Gastrocnemius medialis (tissue), 4 donors: ENCODE measurements around the gene TRAPPC5.

Experiments
- POLR2A ChIP-seq, 2 donors: fragments of 450-650 bp; IDR thresholded peaks; one replicate each; pipeline ENCODE4 v1.6.1; 2017; ENCODE audit warnings: antibody characterized with exemption in 2 of 2, mild to moderate bottlenecking in 2 of 2, moderate library complexity in 2 of 2
- TF ChIP-seq, protein P1 (sequence below), 5 experiments: fragments of 450-650 bp in 3 of 5; fragments of 200-600 bp in 2 of 5; sonication (generic) in 2 of 5; IDR thresholded peaks in 4 of 5; conservative IDR thresholded peaks in 1 of 5; 1 replicate in 4 of 5; 2 replicates in 1 of 5; pipeline ENCODE4 v1.5.1; 2016 to 2019; ENCODE audit warnings: antibody characterized with exemption in 5 of 5, mild to moderate bottlenecking in 3 of 5, moderate library complexity in 3 of 5

DNA sequence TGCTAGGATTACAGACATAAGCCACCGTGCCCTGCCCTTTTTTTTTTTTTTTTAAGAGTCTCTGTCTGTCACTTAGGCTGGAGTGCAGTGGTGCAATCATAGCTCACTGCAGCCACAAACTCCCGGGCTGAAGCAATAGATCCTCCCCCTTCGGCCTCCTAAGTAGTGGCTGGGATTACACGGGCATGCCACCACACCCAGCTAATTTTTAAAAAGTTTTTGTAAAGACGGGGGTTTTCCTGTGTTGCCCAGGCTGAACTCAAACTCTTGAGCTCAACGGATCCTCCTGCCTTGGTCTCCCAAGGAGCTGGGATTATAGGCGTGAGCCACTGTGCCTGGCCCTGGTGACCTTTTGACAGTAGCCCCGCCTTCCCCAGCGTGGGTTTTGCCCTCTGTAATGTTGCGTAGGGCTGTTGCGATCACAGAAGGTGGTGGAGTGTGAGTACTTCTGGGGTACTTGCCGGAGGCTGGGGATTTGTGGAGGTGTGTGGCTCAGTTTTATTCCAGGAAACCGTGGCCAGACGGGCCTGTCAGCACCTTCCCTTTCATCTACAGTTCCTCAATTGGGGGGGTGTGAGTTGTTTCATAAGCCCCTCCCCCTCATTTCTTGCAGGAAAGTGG is 23.4 kb upstream of the TRAPPC5 start:
- TF ChIP-seq, protein P1, sequence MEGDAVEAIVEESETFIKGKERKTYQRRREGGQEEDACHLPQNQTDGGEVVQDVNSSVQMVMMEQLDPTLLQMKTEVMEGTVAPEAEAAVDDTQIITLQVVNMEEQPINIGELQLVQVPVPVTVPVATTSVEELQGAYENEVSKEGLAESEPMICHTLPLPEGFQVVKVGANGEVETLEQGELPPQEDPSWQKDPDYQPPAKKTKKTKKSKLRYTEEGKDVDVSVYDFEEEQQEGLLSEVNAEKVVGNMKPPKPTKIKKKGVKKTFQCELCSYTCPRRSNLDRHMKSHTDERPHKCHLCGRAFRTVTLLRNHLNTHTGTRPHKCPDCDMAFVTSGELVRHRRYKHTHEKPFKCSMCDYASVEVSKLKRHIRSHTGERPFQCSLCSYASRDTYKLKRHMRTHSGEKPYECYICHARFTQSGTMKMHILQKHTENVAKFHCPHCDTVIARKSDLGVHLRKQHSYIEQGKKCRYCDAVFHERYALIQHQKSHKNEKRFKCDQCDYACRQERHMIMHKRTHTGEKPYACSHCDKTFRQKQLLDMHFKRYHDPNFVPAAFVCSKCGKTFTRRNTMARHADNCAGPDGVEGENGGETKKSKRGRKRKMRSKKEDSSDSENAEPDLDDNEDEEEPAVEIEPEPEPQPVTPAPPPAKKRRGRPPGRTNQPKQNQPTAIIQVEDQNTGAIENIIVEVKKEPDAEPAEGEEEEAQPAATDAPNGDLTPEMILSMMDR (IDR thresholded peaks at IDR 0.05 in 4 of 5, conservative IDR thresholded peaks at IDR 0.05 in 1 of 5), result no peak
- no peak for TF ChIP-seq POLR2A (IDR thresholded peaks at IDR 0.05)
